ENCODE results near the gene ESRRB.

GRCh38 chr14:76498976-76499375 is 123.0 kb downstream of the ESRRB start:
- TF ChIP-seq PATZ1 (CRISPR knock-in tag; IDR thresholded peaks at IDR 0.05; ENCODE audit: borderline replicate concordance): no peak
- no peak for TF ChIP-seq CREB5 (CRISPR knock-in tag; IDR thresholded peaks at IDR 0.05; ENCODE audit: low read depth)
- TF ChIP-seq ARNTL (CRISPR knock-in tag; IDR thresholded peaks at IDR 0.05; ENCODE audit: borderline replicate concordance, low read depth): no peak
- no peak for TF ChIP-seq ZFP30 (CRISPR knock-in tag; IDR thresholded peaks at IDR 0.05)
- no peak for TF ChIP-seq SNAI2 (CRISPR knock-in tag; IDR thresholded peaks at IDR 0.05)
- TF ChIP-seq GLIS3 (CRISPR knock-in tag; IDR thresholded peaks at IDR 0.05): no peak
- no peak for TF ChIP-seq PPARA (CRISPR knock-in tag; IDR thresholded peaks at IDR 0.05; ENCODE audit: borderline replicate concordance)
- TF ChIP-seq TCF4 (CRISPR knock-in tag; IDR thresholded peaks at IDR 0.05; ENCODE audit: borderline replicate concordance): no peak
- no peak for TF ChIP-seq ESRRG (CRISPR knock-in tag; IDR thresholded peaks at IDR 0.05)
- no peak for TF ChIP-seq TOX (CRISPR knock-in tag; IDR thresholded peaks at IDR 0.05; ENCODE audit: borderline replicate concordance)
- TF ChIP-seq OSR1 (CRISPR knock-in tag; IDR thresholded peaks at IDR 0.05): no peak
